Endodermal cell (in vitro differentiated cells): ENCODE results near the gene GABRA1. TPM values are rescaled to one million over a fixed set of nuclear protein-coding genes. Genes with fewer than 3 reads are reported as not detected.

Source experiments
- DNase-seq: peaks from one replicate; pipeline ENCODE4 v3.0.0-alpha.2; 2017
- H3K27ac ChIP-seq: 2 replicates; pipeline ENCODE4 v1.5.1; 2013; ENCODE audit warnings: mild to moderate bottlenecking, low read depth, low read length, moderate library complexity
- H3K27me3 ChIP-seq: 2 replicates; pipeline ENCODE4 v1.6.1; 2013; ENCODE audit warnings: mild to moderate bottlenecking, low read length, moderate library complexity; ENCODE audit not compliant: insufficient read depth, control insufficient read depth, poor library complexity, severe bottlenecking
- H3K36me3 ChIP-seq: 2 replicates; pipeline ENCODE4 v1.7.0; 2013; ENCODE audit warnings: mild to moderate bottlenecking, low read length, moderate library complexity; ENCODE audit not compliant: control insufficient read depth, insufficient read depth
- H3K4me1 ChIP-seq: one replicate; pipeline ENCODE4 v1.7.0; 2013; ENCODE audit warnings: low read length; ENCODE audit not compliant: control insufficient read depth, insufficient read depth
- H3K4me3 ChIP-seq: 2 replicates; pipeline ENCODE4 v1.5.1; 2013; ENCODE audit warnings: mild to moderate bottlenecking, low read length, moderate library complexity
- H3K9ac ChIP-seq: 2 replicates; pipeline ENCODE4 v1.6.1; 2013; ENCODE audit warnings: mild to moderate bottlenecking, low read length, moderate library complexity; ENCODE audit not compliant: poor library complexity, severe bottlenecking; ENCODE audit errors: extremely low read depth
- H3K9me3 ChIP-seq: 2 replicates; pipeline ENCODE4 v1.6.1; 2013; ENCODE audit warnings: mild to moderate bottlenecking, low read length, moderate library complexity; ENCODE audit not compliant: control insufficient read depth
- H3K27ac Mint-ChIP-seq: 2 replicates; pipeline ENCODE4 v1.8.0; 2020; ENCODE audit warnings: mixed read lengths
- H3K27me3 Mint-ChIP-seq: 2 replicates; pipeline ENCODE4 v1.8.0; 2021; ENCODE audit warnings: mild to moderate bottlenecking, mixed read lengths; ENCODE audit not compliant: insufficient read depth
- H3K36me3 Mint-ChIP-seq: 2 replicates; pipeline ENCODE4 v1.8.0; 2020; ENCODE audit warnings: low read depth, mixed read lengths
- H3K4me1 Mint-ChIP-seq: 2 replicates; pipeline ENCODE4 v1.8.0; 2020; ENCODE audit warnings: mixed read lengths
- H3K4me3 Mint-ChIP-seq: 2 replicates; pipeline ENCODE4 v1.8.0; 2020; ENCODE audit warnings: mild to moderate bottlenecking, moderate library complexity, mixed read lengths
- H3K9me3 Mint-ChIP-seq: 2 replicates; pipeline ENCODE4 v1.8.0; 2020; ENCODE audit warnings: mild to moderate bottlenecking, mixed read lengths
- CTCF ChIP-seq: fragments of 200-600 bp; sonication (generic); conservative IDR thresholded peaks from 2 replicates; pipeline ENCODE4 v1.5.0; 2021; ENCODE audit warnings: antibody characterized with exemption, mild to moderate bottlenecking
- WGBS, 2 experiments: methylation state at CpG; one replicate each; pipeline versions ENCODE4 v1.1.5 to v1.1.7; 2013; ENCODE audit warnings: missing lambda C conversion rate in 2 of 2, mixed read lengths in 1 of 2; ENCODE audit not compliant: insufficient coverage in 1 of 2, insufficient read length in 1 of 2; 5-methylcytosine and 5-hydroxymethylcytosine counted together
- long read RNA-seq, 4 experiments: library from polyadenylated mRNA in 2 of 4; library from RNA in 1 of 4; library from capped mRNA in 1 of 4; stranded (forward) in 3 of 4; unstranded in 1 of 4; transcript quantifications; one replicate each; pipeline ENCODE4 v2.0.0, GENCODE V29; 2020 to 2021; ENCODE audit warnings: inconsistent platforms in 1 of 4
- polyA plus RNA-seq, 2 experiments: library from polyadenylated mRNA; stranded (reverse); fragments of 50-300 nt; gene quantifications; one replicate each; pipeline ENCODE4 v1.2.3, GENCODE V29; 2013
- total RNA-seq, 2 donors: library from RNA; stranded (reverse); fragmentation: NEBNext Ultra II Directional in 1 of 2; extraction: Animal tissue kit (Norgen Biotek cat#: 25700) in 1 of 2; gene quantifications; 2 replicates in 1 of 2; 3 replicates in 1 of 2; pipeline ENCODE4 v1.2.1, GENCODE V29; 2021

GABRA1 gene
- under 1 TPM in 1 of 2 donors, not detected in 1; 0.33 TPM for total RNA-seq
- polyA plus RNA-seq (2013, experiment 1 of 2), result 0.14 TPM
- polyA plus RNA-seq (2013, experiment 2 of 2), result not detected
- long read RNA-seq, experiment 1, result 0 reads
- long read RNA-seq, experiment 2, result 0 reads
- long read RNA-seq, experiment 3, result 0 reads
- long read RNA-seq, experiment 4, result 0 reads

DNA sequence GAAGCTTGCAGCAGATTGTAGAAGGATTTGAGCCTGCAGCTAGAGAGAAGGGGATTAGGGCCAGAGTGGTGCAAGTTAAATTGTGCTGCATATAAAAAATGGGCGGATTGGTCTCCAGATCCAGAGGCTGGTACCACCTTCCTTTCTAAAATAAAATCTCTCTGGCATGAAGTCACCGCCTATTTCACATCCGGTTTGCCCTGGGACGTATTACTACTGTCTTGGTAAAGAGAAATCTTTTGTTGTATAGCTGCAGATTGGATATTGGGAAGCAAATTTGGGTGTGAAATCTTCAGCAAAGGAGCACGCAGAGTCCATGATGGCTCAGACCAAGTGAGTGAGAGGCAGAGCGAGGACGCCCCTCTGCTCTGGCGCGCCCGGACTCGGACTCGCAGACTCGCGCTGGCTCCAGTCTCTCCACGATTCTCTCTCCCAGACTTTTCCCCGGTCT lies at the start of gene GABRA1:
Gene GABRA1, plus strand, starts transcription at position 180 of the 451 bp plus-strand sequence. CDS start 2,691 bp downstream, outside the sequence.
- Histone ChIP-seq H3K36me3 (no peaks in the 10 kb centered on the region), H3K4me1 (no peaks in the 10 kb centered on the region), H3K9me3 (no peaks in the 10 kb centered on the region), H3K27ac (no peak within 1 kb of the TSS), H3K9ac (no peak within 1 kb of the TSS), H3K4me3 (peak within 1 kb of the TSS; percentile 89), H3K27me3 (peaks cover 28% of the 10 kb centered on the region)
- peak within 1 kb of the TSS; percentile 60 for H3K4me3 Mint-ChIP-seq
- TF ChIP-seq CTCF, result no peak
- H3K36me3 Mint-ChIP-seq, result no peaks in the 10 kb centered on the region
- no peak within 1 kb of the TSS for H3K27ac Mint-ChIP-seq
- peaks cover 21% of the 10 kb centered on the region for H3K4me1 Mint-ChIP-seq
- 0 to 1% methylated on average over 2 to 16 of the region's 16 CpGs for WGBS, 2 experiments
- H3K27me3 Mint-ChIP-seq, result peaks cover 40% of the 10 kb centered on the region
- peak; percentile 82 for DNase-seq
- no peaks in the 10 kb centered on the region for H3K9me3 Mint-ChIP-seq

DNA sequence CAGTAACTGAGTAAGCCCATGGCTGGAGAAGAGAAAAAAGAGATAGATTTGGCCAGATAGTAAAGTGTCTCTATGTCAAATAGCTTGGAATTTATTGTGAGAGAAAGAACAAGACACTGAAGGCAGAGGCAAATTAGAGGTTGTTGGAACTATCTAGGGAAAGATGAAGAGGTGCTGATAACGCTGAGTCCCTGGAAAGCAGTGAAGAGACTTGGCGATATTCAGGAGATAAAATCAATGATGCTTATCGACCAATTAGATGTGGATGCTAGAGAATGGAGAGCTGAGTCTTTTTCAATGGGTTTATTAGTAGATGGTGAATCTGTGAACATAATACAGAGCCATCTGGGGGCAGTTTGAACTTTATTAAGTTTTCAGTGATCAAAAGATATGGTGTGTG lies 48.6 kb upstream of the GABRA1 start:
- 92 to 94% methylated on average over 3 of the region's 3 CpGs for WGBS, 2 experiments

GRCh38 chr5:161804263-161804662 lies 43.7 kb upstream of the GABRA1 start:
- Mint-ChIP-seq H3K4me3 (no peak overlapping the region), H3K9me3 (no peaks in the 10 kb centered on the region), H3K36me3 (no peaks in the 10 kb centered on the region), H3K27ac (no peak overlapping the region), H3K4me1 (no peaks in the 10 kb centered on the region), H3K27me3 (no peaks in the 10 kb centered on the region)
- Histone ChIP-seq H3K36me3 (no peaks in the 10 kb centered on the region), H3K27me3 (no peaks in the 10 kb centered on the region), H3K4me3 (no peak overlapping the region), H3K9ac (no peak overlapping the region), H3K4me1 (peaks cover 6% of the 10 kb centered on the region), H3K27ac (no peak overlapping the region), H3K9me3 (no peaks in the 10 kb centered on the region)
- no peak for TF ChIP-seq CTCF
- peak; percentile 51 for DNase-seq
- 19% methylated on average over 1 of the region's 1 CpG; no CpG with 5 or more reads in 1 of the 2 experiments for WGBS, 2 experiments

More for the DNA sequence above, 48.6 kb upstream of the GABRA1 start:
- H3K36me3 Mint-ChIP-seq, result no peaks in the 10 kb centered on the region
- Histone ChIP-seq H3K27ac (no peak overlapping the region), H3K27me3 (no peaks in the 10 kb centered on the region), H3K36me3 (no peaks in the 10 kb centered on the region), H3K4me1 (peaks cover 5% of the 10 kb centered on the region), H3K4me3 (no peak overlapping the region), H3K9me3 (no peaks in the 10 kb centered on the region), H3K9ac (no peak overlapping the region)
- H3K9me3 Mint-ChIP-seq, result no peaks in the 10 kb centered on the region
- H3K27ac Mint-ChIP-seq, result no peak overlapping the region
- no peaks in the 10 kb centered on the region for H3K27me3 Mint-ChIP-seq
- TF ChIP-seq CTCF, result no peak
- DNase-seq, result no peak
- no peaks in the 10 kb centered on the region for H3K4me1 Mint-ChIP-seq
- no peak overlapping the region for H3K4me3 Mint-ChIP-seq
